Gastrocnemius medialis (tissue), 4 donors: ENCODE measurements around the gene NKIRAS2. TPM values are rescaled to one million over a fixed set of nuclear protein-coding genes. Genes with fewer than 3 reads are reported as not detected.

Source experiments
- ATAC-seq, 2 donors: fragments of 150-250 bp; one replicate each; pipeline ENCODE4 v1.9.1; 2016
- DNase-seq, 2 donors: peaks; one replicate each; pipeline ENCODE4 v3.0.0-alpha.2; 2019
- H3K27ac ChIP-seq, 4 donors: fragments of 200-600 bp; sonication (generic); 1 replicate in 1 of 4; 2 replicates in 3 of 4; pipeline ENCODE4 v1.5.1; 2016 to 2018; ENCODE audit warnings: mild to moderate bottlenecking in 2 of 4, moderate library complexity in 1 of 4
- H3K27me3 ChIP-seq, 3 donors: fragments of 200-600 bp; sonication (generic) in 2 of 3; 1 replicate in 1 of 3; 2 replicates in 2 of 3; pipeline versions ENCODE4 v1.5.1 to v1.6.0; 2016 to 2019; ENCODE audit warnings: mild to moderate bottlenecking in 1 of 3, moderate library complexity in 1 of 3
- H3K36me3 ChIP-seq, 2 donors: fragments of 200-600 bp; sonication (generic) in 1 of 2; one replicate each; pipeline ENCODE4 v1.5.1; 2017 to 2018
- H3K4me1 ChIP-seq, 2 donors: fragments of 200-600 bp; sonication (generic) in 1 of 2; one replicate each; pipeline ENCODE4 v1.5.1; 2016 to 2017; ENCODE audit warnings: mild to moderate bottlenecking in 2 of 2
- H3K4me3 ChIP-seq, 4 donors: fragments of 200-600 bp; sonication (generic) in 3 of 4; 1 replicate in 1 of 4; 2 replicates in 3 of 4; pipeline ENCODE4 v1.5.1; 2016 to 2019; ENCODE audit warnings: mild to moderate bottlenecking in 2 of 4
- H3K9me3 ChIP-seq, 3 donors: fragments of 200-600 bp; sonication (generic) in 2 of 3; 1 replicate in 1 of 3; 2 replicates in 2 of 3; pipeline ENCODE4 v1.5.1; 2016 to 2019
- POLR2A ChIP-seq, 2 donors: fragments of 450-650 bp; IDR thresholded peaks; one replicate each; pipeline ENCODE4 v1.6.1; 2017; ENCODE audit warnings: antibody characterized with exemption in 2 of 2, mild to moderate bottlenecking in 2 of 2, moderate library complexity in 2 of 2
- in situ Hi-C, 4 donors: fragments of 200-750 bp; cut with MboI; loops; one replicate each; pipeline versions ENCODE4 v1.15.0 to v1.8.0; 2017; ENCODE audit warnings: low sequenced_read_pairs in 4 of 4
- intact Hi-C: fragments of 100-400 bp; cut with DNase I; formaldehyde crosslinking; loops from one replicate; pipeline ENCODE4 v1.15.1; 2023; ENCODE audit warnings: low total_unique reads
- total RNA-seq, 4 donors: library from RNA; depleted of rRNA; stranded (reverse); fragments of >200 nt; gene quantifications; one replicate each; pipeline versions ENCODE4 v1.1.0 to v1.2.3, GENCODE V29; 2016
- TF ChIP-seq, protein P1 (sequence below), 5 experiments: fragments of 450-650 bp in 3 of 5; fragments of 200-600 bp in 2 of 5; sonication (generic) in 2 of 5; IDR thresholded peaks in 4 of 5; conservative IDR thresholded peaks in 1 of 5; 1 replicate in 4 of 5; 2 replicates in 1 of 5; pipeline ENCODE4 v1.5.1; 2016 to 2019; ENCODE audit warnings: antibody characterized with exemption in 5 of 5, mild to moderate bottlenecking in 3 of 5, moderate library complexity in 3 of 5

NKIRAS2 gene
- total RNA-seq, 4 donors from 2014 or later: 48.8 to 77.0 (median 63.4) TPM

DNA sequence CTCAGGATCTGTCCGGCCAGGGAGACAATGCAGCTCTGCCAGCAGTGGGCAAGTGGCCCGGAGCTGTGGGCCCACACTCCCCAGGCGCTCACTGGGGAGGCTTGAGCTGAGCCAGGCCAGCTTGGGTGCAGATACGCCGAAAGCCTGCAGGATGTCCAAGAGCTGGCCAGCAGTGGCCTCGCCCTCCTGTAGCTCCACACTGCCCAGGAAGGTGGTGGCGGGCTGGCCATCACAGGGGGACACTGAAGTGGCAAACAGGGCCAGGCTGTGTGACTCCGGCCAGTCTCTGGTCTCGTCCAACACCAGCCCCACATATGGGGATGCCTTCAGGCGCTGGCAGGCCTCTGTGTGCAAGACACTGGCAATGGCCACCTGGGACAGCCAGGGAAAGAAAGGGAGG is 20.9 kb downstream of the NKIRAS2 start:
- TF ChIP-seq, protein P1, sequence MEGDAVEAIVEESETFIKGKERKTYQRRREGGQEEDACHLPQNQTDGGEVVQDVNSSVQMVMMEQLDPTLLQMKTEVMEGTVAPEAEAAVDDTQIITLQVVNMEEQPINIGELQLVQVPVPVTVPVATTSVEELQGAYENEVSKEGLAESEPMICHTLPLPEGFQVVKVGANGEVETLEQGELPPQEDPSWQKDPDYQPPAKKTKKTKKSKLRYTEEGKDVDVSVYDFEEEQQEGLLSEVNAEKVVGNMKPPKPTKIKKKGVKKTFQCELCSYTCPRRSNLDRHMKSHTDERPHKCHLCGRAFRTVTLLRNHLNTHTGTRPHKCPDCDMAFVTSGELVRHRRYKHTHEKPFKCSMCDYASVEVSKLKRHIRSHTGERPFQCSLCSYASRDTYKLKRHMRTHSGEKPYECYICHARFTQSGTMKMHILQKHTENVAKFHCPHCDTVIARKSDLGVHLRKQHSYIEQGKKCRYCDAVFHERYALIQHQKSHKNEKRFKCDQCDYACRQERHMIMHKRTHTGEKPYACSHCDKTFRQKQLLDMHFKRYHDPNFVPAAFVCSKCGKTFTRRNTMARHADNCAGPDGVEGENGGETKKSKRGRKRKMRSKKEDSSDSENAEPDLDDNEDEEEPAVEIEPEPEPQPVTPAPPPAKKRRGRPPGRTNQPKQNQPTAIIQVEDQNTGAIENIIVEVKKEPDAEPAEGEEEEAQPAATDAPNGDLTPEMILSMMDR (IDR thresholded peaks at IDR 0.05 in 4 of 5, conservative IDR thresholded peaks at IDR 0.05 in 1 of 5): no peak
- TF ChIP-seq POLR2A (IDR thresholded peaks at IDR 0.05): no peak
- ATAC-seq (no peak), DNase-seq (no peak)
- Histone ChIP-seq H3K4me3 (no peak overlapping the region), H3K27ac (no peak overlapping the region), H3K4me1 (no peaks in the 10 kb centered on the region), H3K9me3 (no peaks in the 10 kb centered on the region), H3K36me3 (no peaks in the 10 kb centered on the region), H3K27me3 (no peaks in the 10 kb centered on the region)
- intact Hi-C loops (no loop called here), in situ Hi-C loops (no loop called here)

DNA sequence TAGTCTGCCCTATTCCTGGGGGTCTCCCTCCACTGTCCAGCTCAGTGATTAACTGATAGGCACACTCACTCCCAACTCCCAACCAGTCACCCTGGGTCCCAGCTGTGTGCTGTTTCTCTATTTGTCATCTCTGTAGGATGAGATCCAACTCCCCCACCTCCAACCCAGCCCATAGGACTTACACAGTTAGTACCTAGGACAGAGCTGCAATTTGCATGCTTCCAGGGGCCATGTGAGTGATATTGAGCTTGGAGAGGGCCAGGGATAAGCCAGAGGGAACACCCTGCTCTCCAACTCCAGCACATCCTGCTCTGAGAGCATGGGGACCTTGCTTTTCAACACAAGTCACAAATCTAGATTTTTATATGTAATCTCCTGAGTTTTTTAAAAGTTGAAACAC is 21.7 kb downstream of the NKIRAS2 start:
- no peak overlapping the region for H3K4me3 ChIP-seq
- DNase-seq (no peak), ATAC-seq (no peak)
- in situ Hi-C loops: no loop called here
- H3K9me3 ChIP-seq: no peaks in the 10 kb centered on the region
- no peak for TF ChIP-seq POLR2A (IDR thresholded peaks at IDR 0.05)
- TF ChIP-seq, protein P1 (IDR thresholded peaks at IDR 0.05 in 4 of 5, conservative IDR thresholded peaks at IDR 0.05 in 1 of 5): no peak
- no peaks in the 10 kb centered on the region for H3K27me3 ChIP-seq
- intact Hi-C loops: no loop called here
- H3K36me3 ChIP-seq: no peaks in the 10 kb centered on the region
- no peaks in the 10 kb centered on the region for H3K4me1 ChIP-seq
- no peak overlapping the region for H3K27ac ChIP-seq

DNA sequence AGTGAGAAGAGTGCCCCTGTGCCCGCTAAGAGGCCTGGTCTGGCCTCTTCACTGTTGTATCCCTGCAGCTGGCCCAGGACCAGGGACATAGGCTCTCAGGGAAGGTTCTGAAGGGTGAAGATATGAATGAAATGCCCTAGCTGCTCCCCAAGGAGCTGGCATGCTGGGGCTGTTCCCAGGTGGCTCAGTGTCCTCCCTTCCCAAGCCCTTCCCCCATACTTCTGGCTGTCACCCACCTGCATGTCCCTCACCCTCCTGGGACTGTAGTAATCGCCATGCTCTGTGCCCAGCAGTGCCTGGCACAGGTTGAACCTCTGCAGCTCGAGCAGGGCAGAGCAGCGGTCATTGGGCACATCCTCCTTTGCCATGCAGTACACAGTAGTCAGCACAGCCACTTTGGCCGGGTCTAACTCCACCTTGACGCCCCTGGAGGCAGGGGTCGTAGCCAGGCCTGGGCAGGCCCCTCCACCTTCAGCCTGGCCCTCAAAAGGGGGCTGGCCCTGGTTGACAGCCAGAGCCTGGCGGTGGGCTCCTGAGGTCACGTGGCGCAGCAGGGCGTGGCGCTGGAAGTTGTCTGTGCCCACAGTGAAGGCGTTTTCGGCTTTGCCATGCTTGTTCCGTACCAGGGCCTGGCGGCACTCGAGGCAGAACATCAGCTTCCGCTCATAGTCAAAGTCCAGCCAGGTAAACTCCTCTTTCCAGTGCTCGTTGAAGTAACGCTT is 22.9 kb downstream of the NKIRAS2 start:
- H3K4me1 ChIP-seq: no peaks in the 10 kb centered on the region
- ATAC-seq (no peak), DNase-seq (no peak)
- no peak overlapping the region for H3K27ac ChIP-seq
- H3K27me3 ChIP-seq: no peaks in the 10 kb centered on the region
- H3K4me3 ChIP-seq: no peak overlapping the region
- H3K9me3 ChIP-seq: no peaks in the 10 kb centered on the region
- intact Hi-C loops (no loop called here), in situ Hi-C loops (no loop called here)
- TF ChIP-seq, protein P1 (IDR thresholded peaks at IDR 0.05 in 4 of 5, conservative IDR thresholded peaks at IDR 0.05 in 1 of 5): no peak
- no peak for TF ChIP-seq POLR2A (IDR thresholded peaks at IDR 0.05)
- H3K36me3 ChIP-seq: no peaks in the 10 kb centered on the region

DNA sequence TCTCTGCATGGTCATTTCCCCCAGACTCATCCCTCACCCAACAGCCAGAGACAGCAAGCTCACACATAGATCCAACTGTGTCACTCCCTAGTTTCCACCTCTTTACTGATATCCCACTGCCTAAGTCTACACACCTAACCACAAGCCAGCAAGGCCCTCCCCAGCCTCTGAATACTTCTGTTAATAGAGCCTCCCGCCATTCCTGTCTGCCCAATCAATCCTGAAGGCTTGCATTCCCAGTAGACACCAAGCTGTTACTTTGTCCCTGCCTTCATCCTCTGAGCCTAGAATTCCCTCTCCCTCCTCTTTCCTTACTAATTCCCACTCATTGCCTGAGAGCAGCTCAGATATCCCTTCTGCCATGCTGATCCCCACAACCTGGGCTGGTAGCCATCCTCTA is 25.8 kb downstream of the NKIRAS2 start:
- no peaks in the 10 kb centered on the region for H3K4me1 ChIP-seq
- in situ Hi-C loops: no loop called here
- no peak for ATAC-seq

More for the DNA sequence above, 25.8 kb downstream of the NKIRAS2 start:
- H3K27me3 ChIP-seq: no peaks in the 10 kb centered on the region
- intact Hi-C loops: no loop called here
- no peak for DNase-seq
- H3K4me3 ChIP-seq: no peak overlapping the region
- TF ChIP-seq, protein P1 (IDR thresholded peaks at IDR 0.05 in 4 of 5, conservative IDR thresholded peaks at IDR 0.05 in 1 of 5): no peak
- no peak for TF ChIP-seq POLR2A (IDR thresholded peaks at IDR 0.05)
- no peaks in the 10 kb centered on the region for H3K9me3 ChIP-seq
- H3K36me3 ChIP-seq: no peaks in the 10 kb centered on the region
- H3K27ac ChIP-seq: no peak overlapping the region
